ENCODE measurements around the gene FAM124A. TPM values are rescaled to one million over a fixed set of nuclear protein-coding genes. Genes with fewer than 3 reads are reported as not detected.
"Not testable (repeated sequence)": the region's sequence is repeated elsewhere in the genome, so short reads cannot be mapped to it uniquely, and the experiment has no call there.

Gene FAM124A
- total and polyA plus RNA-seq, 10 of the 15 experiments (the other 5 are each of a cell fraction or from before 2014, with no cell fraction given), result not detected

DNA sequence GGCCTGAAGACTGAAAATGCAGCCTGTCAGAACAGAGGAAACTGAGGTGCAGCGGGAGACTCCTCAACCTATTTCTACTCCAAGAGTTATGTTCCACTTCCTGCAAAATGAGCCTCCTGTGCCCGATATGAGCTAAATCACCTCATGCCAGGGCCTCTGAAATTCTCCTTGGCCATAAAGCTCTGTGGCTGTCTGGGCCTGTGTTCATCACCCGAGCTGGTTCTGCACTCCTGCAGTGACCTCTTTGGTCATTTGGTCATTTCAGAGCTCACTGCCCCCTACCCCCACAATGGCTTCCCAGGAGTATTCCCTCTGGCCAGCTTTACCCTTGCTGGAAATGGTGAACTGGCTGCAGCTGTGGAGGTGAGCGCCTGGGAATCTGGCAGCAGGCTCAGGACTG lies 65.6 kb downstream of the FAM124A start:
- intact Hi-C loops (cut with micrococcal nuclease; ENCODE audit: unreplicated experiment), result loop anchor here (5.0 kb wide), 1 partner anchor 510 kb away; no protein-coding TSS in a partner anchor
- TF ChIP-seq FOXK2 (IDR thresholded peaks at IDR 0.05), result no peak
- TF ChIP-seq CBFB (IDR thresholded peaks at IDR 0.05; ENCODE audit: low read depth), result no peak
- TF ChIP-seq SIN3A (IDR thresholded peaks at IDR 0.05; ENCODE audit: low read depth, low read length), result no peak
- no peak for TF ChIP-seq JUND (IDR thresholded peaks at IDR 0.05; ENCODE audit: low read depth, low read length)
- no peak for TF ChIP-seq ZNF274 (IDR thresholded peaks at IDR 0.05; ENCODE audit: insufficient read depth, insufficient read length)
- Histone ChIP-seq H3K27ac (ENCODE audit: control insufficient read depth, insufficient read depth) (no peak overlapping the region), H3K4me2 (ENCODE audit: control insufficient read depth, insufficient read depth) (no peak overlapping the region), H3K27me3 (replicated peaks in 1 of 2; ENCODE audit: control insufficient read depth in 2 of 2, insufficient read depth in 2 of 2, low read length in 1 of 2) (no peaks in the 10 kb centered on the region), H3K36me3 (ENCODE audit: control insufficient read depth in 2 of 2, insufficient read depth in 2 of 2, low read length in 1 of 2) (no peaks in the 10 kb centered on the region), H4K20me1 (ENCODE audit: control insufficient read depth, insufficient read depth) (no peaks in the 10 kb centered on the region), H3K9ac (ENCODE audit: control insufficient read depth, insufficient read depth, low read length) (no peak overlapping the region), H2AFZ (ENCODE audit: control insufficient read depth, low read depth, low read length) (no peak overlapping the region), H3K4me1 (ENCODE audit: control insufficient read depth, insufficient read depth, low read length) (no peaks in the 10 kb centered on the region), H3K9me3 (replicated peaks; ENCODE audit: control insufficient read depth, insufficient read depth, low read length) (no peaks in the 10 kb centered on the region), H3K79me2 (ENCODE audit: control insufficient read depth, insufficient read depth, low read length) (no peaks in the 10 kb centered on the region), H3K4me3 (no peak overlapping the region)
- no TSS peak for BruUV-seq (replicated peaks)
- DNase-seq (ENCODE audit: low read depth, low spot score) (no peak), FAIRE-seq (no peak), ATAC-seq (no peak)
- WGBS (ENCODE audit: insufficient coverage, insufficient replicate concordance, low lambda C conversion rate, missing lambda C conversion rate), result 43% methylated on average over 4 of the region's 4 CpGs
- CTCF ChIA-PET, result interaction anchor here (1.0 to 7.3 kb wide), 17 partner anchors 10 to 545 kb away, joined by 3 to 242 read pairs (median 4); no protein-coding TSS in a partner anchor
- in situ Hi-C loops (cut with MboI), result loop anchor here (5.0 kb wide), 1 partner anchor 160 kb away; no protein-coding TSS in a partner anchor
- RAD21 ChIA-PET (ENCODE audit: unreplicated experiment), result interaction anchor here (1.8 to 7.4 kb wide), 3 partner anchors 8 to 509 kb away, joined by 9 to 131 read pairs (median 66); no protein-coding TSS in a partner anchor
- SMC1A ChIA-PET (ENCODE audit: uncharacterized antibody, unreplicated experiment), result interaction anchor here (1.0 to 6.2 kb wide), 8 partner anchors 8 to 509 kb away, joined by 3 to 112 read pairs (median 4); no protein-coding TSS in a partner anchor
- POLR2A ChIA-PET, result no interaction called here

DNA sequence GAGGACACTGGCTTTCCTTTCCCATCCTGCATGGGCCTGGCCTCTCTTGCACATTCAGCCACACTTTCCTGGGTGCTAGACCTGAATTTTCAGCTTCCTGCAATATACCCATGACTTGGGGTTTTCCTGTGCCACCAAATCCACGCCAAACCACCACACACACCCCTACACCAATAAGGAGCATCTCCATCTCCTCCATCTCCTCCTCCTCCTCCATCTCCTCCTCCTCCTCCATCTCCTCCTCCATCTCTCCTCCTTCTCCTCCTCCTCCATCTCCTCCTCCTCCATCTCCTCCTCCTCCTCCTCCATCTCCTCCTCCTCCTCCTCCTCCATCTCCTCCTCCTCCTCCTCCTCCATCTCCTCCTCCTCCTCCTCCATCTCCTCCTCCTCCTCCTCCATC lies 66.1 kb downstream of the FAM124A start:
- FAIRE-seq; ATAC-seq; H3K36me3 ChIP-seq (ENCODE audit: control insufficient read depth in 2 of 2, insufficient read depth in 2 of 2, low read length in 1 of 2); H3K9me3 ChIP-seq (replicated peaks; ENCODE audit: control insufficient read depth, insufficient read depth, low read length); H3K9ac ChIP-seq (ENCODE audit: control insufficient read depth, insufficient read depth, low read length); H3K4me1 ChIP-seq (ENCODE audit: control insufficient read depth, insufficient read depth, low read length); H3K27ac ChIP-seq (ENCODE audit: control insufficient read depth, insufficient read depth); H2AFZ ChIP-seq (ENCODE audit: control insufficient read depth, low read depth, low read length); H3K4me3 ChIP-seq; H3K4me2 ChIP-seq (ENCODE audit: control insufficient read depth, insufficient read depth); DNase-seq (ENCODE audit: low read depth, low spot score); POLR2A ChIA-PET; BruUV-seq (replicated peaks); H3K27me3 ChIP-seq (replicated peaks in 1 of 2; ENCODE audit: control insufficient read depth in 2 of 2, insufficient read depth in 2 of 2, low read length in 1 of 2); H3K79me2 ChIP-seq (ENCODE audit: control insufficient read depth, insufficient read depth, low read length); H4K20me1 ChIP-seq (ENCODE audit: control insufficient read depth, insufficient read depth): not testable (repeated sequence)
- in situ Hi-C loops (cut with MboI) (loop anchor here (5.0 kb wide), 1 partner anchor 161 kb away; no protein-coding TSS in a partner anchor), intact Hi-C loops (cut with micrococcal nuclease; ENCODE audit: unreplicated experiment) (loop anchor here (5.0 kb wide), 1 partner anchor 509 kb away; no protein-coding TSS in a partner anchor)
- ChIA-PET CTCF (interaction anchor here (1.0 to 7.3 kb wide), 15 partner anchors 9 to 544 kb away, joined by 3 to 242 read pairs (median 4); no protein-coding TSS in a partner anchor), SMC1A (ENCODE audit: uncharacterized antibody, unreplicated experiment) (interaction anchor here (1.0 to 6.2 kb wide), 6 partner anchors 8 to 508 kb away, joined by 3 to 112 read pairs (median 10); no protein-coding TSS in a partner anchor), RAD21 (ENCODE audit: unreplicated experiment) (interaction anchor here (5.0 to 7.4 kb wide), 2 partner anchors 161 to 508 kb away, joined by 66 to 131 read pairs; no protein-coding TSS in a partner anchor)
- WGBS (ENCODE audit: insufficient coverage, insufficient replicate concordance, low lambda C conversion rate, missing lambda C conversion rate), result 0% methylated on average over 1 of the region's 1 CpG

Measured in GM12878 (cell line).